DMS153 treated with DMSO at 0.1 percent for 48 hours (cell line): ENCODE results near the gene TTLL11.
A peak's percentile ranks its signal among the peaks of the same experiment; 100 is the strongest.
"Not testable (repeated sequence)": the region's sequence is repeated elsewhere in the genome, so short reads cannot be mapped to it uniquely, and the experiment has no call there.

Source experiments
- DNase-seq: peaks from one replicate; lab custom pipeline; 2025; ENCODE audit not compliant: unreplicated experiment; lab: John Stamatoyannopoulos, UW

Gene TTLL11

GRCh38 chr9:122007837-122008236 is 85.3 kb downstream of the TTLL11 start:
- DNase-seq, result no peak

GRCh38 chr9:122005597-122005996 is 87.5 kb downstream of the TTLL11 start:
- DNase-seq, result no peak

GRCh38 chr9:122004589-122004988 is 88.5 kb downstream of the TTLL11 start:
- no peak for DNase-seq

DNA sequence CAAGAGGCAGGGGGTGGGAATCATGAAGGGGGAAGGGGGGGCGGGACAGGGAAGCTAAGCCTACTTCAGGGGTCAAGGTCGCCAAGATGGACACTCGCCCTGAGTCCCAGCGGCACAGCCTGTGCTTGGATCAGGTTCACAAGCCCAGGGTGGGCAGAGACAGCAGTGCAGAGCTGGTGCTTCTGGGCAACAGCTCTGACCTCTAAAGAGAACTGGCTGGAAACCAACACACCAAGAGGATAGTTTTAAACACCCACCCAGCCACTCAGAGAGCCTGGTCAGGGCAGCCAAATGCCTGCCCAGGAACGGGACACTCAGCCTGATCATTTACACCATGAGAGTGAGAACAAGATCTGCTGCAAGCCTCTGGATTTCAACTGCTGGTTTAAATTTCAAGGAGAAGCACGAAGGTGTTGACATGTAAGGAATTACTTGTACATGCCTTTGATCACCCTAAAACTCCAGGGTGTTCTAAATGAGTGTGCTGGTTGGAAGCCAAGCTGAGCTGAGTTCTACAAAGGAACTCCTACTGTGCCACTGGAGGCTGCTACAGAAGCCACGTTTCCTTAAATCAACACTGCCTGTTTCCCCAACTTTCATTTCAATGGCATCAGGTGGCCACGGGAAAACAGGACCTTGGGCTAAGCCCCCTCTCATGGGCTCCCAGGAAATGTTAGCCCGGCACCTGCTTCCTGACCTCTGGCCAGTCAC is 91.5 kb downstream of the TTLL11 start:
- DNase-seq, result no peak

DNA sequence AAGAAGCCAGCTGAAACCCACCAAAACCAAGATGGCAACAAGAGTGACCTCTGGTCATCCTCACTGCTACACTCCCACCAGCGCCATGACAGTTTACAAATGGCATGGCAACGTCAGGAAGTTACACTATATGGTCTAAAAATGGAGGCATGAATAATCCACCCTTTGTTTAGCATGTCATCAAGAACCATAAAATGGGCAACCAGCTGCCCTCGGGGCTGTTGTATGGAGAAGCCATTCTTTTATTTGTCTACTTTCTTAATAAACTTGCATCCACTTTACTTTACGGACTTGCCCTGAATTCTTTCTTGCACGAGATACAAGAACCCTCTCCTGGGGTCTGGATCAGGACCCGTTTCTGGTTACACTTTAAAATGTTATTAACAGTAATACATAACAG is 92.6 kb downstream of the TTLL11 start:
- not testable (repeated sequence) for DNase-seq

DNA sequence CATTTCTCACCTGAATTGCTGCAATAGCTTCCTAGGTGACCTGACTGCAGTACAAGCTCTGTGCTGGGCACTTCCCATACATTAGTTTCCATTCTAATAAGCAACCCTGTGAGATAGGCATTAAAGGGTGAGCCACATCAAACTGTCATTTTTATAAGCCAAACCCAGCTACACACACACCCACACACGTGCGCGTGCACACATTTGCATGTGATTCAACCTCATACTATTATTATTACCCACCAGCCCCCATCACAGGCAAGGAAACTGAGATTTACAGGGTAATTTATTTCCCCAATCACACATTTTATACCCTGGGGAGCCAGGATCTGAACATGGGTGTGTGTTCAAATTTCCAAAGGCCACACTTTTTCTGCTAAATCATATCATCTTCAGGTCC is 93.6 kb downstream of the TTLL11 start:
- DNase-seq, result no peak

GRCh38 chr9:121998513-121999049 is 94.5 kb downstream of the TTLL11 start:
- DNase-seq, result no peak

GRCh38 chr9:121997791-121998190 is 95.3 kb downstream of the TTLL11 start:
- DNase-seq, result no peak

DNA sequence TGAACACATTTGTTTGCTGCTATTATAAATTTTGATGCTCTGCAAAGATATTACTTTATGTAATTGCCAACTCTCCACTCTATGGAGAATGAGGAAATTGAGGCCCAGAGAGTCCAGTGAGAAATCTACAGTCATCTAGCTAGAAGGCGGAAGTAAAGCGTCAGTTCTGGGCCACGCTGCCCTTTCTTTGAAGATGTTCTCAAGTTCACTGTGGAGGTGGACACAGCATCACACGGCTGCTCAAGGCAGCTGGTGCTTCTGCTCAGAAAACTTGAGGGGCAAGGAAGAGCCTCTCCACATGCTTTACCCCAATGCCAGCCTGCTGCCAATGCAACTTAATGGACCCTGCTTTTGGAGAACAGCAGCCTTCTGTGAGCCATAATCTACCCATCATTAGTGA is 96.3 kb downstream of the TTLL11 start:
- no peak for DNase-seq

- DNase-seq, result no peak
These were observed 97.1 kb downstream of the TTLL11 start for GRCh38 chr9:121995997-121996396.

DNA sequence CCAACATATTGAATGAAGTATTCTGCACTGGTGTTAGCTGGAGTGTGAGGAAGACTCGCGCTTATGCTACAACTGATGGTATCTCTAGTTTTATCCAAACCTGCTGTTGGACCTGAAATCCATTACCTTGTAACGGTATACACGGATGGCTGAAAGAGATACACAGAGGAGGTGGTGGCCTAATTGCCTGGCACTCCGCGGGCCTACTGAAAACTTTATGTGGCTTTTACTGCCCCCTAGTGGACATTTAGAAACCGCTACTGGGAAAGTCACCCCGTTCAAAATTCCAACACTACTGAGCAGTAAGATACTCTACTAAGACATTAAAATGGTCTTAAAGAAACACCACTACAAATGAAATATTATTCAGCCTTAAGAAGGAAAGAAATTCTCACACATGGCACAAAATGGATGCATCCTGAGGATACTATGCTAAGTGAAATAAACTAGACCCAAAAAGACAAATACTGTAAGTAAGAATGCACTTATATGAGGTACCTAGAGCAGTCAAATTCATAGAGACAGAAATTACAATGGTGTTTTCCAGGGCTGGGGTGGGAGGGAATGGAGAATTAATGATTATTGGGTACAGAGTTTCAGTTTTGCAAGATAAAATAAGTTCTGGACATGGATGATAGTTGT is 100.4 kb downstream of the TTLL11 start:
- peak; percentile 76 for DNase-seq

- DNase-seq, result no peak
These were observed 101.8 kb downstream of the TTLL11 start for GRCh38 chr9:121991307-121991661.

- no peak for DNase-seq
These were observed 102.4 kb downstream of the TTLL11 start for GRCh38 chr9:121990600-121991306.

DNA sequence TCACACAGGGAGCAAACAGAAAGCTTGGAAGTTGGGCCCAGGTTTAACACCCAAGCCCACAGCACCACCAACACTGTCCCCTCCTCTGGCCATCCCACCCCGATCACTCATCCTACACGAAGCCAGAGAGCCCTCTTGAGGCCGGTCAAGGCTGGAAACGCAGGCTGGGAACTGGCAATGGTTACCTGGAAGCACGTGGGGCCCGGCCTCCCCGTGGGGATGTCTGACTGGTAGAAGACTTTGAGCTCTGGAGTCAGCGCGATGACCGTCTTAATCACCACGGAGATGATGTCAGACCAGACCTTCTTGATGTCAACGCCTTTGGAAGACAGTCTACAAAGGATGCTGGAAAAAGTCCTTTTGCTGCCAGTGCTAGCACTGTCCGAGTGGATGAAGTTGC is 104.1 kb downstream of the TTLL11 start:
- DNase-seq, result no peak

- no peak for DNase-seq
These were observed 105.8 kb downstream of the TTLL11 start for GRCh38 chr9:121987314-121987713.

- no peak for DNase-seq
These were observed 107.2 kb downstream of the TTLL11 start for GRCh38 chr9:121985792-121986494.

DNA sequence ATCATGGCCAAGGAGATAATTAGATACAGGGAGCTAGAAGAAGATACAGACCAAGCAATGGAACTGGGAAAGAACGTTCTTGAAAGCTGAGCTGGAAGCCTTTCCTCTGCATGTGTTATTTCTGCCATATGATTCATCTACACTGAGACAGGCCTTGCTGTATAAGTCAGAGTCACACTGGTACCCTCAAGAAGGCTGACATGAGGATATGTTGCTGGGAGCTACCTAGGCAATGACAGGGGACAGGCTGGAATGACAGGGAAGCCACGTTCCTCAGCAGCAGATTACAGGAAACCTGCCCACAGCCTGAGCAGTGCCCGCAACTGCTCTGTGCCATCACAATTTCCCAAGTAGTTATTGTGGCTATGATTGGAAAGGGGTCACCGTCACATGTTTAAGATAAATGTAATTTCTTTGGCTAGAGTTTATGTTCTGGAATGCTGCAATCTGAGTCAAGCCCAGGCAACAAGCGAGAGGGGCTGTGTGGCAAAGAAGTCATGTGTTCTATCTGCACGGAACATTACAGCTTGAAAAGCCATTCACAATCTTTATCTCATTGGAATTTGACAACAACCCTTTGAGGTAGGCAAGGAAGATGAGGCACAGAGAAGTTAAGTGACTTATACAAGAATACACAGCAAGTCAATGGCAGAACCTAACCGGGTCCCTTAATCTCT is 108.2 kb downstream of the TTLL11 start:
- DNase-seq, result no peak

- no peak for DNase-seq
These were observed 109.4 kb downstream of the TTLL11 start for GRCh38 chr9:121983736-121984135.

GRCh38 chr9:121981118-121981883 is 111.8 kb downstream of the TTLL11 start:
- no peak for DNase-seq

DNA sequence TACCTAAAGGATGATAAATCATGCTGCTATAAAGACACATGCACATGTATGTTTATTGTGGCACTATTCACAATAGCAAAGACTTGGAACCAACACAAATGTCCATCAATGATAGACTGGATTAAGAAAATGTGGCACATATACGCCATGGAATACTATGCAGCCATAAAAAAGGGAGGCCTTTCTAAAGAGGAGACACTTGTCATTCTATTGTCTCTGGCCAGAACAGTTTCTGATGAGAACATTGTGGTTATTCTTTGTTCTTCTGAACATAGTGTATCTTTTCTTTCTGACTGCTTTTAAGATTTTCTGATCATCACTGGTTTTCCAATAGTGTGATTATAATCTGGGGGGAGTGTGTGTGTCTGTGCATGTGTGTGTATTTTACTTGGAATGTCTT is 112.4 kb downstream of the TTLL11 start:
- DNase-seq, result not testable (repeated sequence)
